HG03159 (cell line): ENCODE data around the gene TMEM139.
A peak's percentile ranks its signal among the peaks of the same experiment; 100 is the strongest.

ENCODE experiments used
- ATAC-seq: cut with Tn5 transposase; IDR thresholded peaks from one replicate; pipeline ENCODE4 v1.9.1; 2021; ENCODE audit warnings: mild to moderate bottlenecking, moderate library complexity; ENCODE audit not compliant: unreplicated experiment

The TMEM139 gene

DNA sequence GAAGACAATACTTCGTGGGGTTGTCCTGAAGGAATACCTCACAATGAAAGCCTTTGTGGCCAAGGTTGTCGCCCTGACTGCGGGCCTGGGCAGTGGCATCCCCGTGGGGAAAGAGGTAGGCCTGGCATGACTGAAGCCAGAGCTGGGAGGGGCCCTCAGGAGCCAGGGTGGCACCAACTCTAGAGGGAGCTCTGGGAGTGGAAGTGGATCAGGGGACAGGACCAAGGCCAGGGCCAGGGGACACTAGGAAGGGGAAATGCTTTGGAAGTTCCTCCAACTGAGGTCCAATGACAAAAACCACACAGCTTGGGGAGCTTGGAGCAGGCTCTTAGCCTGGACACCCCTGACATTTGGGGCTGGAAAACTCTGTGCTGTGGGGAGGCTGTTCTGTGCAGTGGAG, 37.0 kb downstream of the TMEM139 start:
- no peak for ATAC-seq

DNA sequence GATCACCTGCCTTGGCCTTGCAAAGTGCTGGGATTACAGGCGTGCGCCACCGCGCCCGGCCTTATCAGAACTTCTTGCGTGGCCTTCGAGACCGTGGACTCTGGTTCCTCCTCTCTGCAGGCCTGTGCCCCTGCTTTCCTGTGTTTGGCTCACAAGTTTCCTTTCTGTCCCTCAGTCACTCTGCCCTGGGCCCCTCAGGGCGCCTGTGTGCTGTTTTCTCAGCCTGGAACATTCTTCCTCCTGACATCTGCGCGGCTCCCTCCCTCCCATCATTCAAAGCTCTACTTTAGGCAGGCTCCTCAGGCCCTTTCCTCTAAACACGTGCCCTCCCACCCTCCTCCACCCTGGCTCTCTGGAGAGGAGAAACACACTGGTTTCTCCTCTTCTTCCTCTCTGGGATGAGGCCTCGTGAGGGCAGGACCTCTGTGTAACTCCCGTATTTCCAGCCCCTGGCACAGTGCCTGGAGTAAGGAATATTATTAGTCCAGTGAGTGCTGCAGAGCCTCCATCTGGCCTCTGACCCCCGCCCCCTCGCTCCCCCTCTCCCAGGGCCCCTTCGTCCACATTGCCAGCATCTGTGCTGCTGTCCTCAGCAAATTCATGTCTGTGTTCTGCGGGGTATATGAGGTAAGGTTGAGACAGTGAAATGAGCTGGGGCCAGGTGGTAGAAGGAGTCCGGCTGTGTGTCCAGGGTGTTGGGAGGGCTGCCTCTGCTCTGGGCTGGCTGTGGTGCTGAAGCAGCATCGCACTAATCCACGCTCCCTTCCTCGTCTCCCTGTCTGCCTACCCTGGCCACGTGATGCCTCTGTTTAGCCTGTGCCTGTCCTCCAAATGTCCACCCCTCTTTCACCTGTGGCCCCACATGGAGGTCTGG, 38.2 kb downstream of the TMEM139 start:
- no peak for ATAC-seq

DNA sequence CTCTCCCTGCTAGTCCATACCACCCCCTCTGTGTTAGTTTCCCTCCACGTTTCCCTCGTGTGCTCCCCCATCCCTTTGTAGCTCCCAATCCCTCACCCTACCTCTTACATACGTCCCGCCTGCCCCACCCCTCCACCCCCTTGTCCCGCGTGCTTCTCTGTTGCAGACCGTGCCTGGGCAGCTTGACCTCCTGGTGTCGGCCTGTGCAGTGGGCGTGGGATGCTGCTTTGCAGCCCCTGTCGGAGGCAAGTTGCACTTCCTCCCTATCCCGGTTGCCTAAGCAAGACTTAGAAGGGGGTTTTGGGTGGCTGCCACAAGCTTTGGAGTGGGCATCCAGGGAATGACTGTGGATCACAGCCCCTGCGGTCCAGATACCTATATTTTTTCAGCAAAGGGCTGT, 38.9 kb downstream of the TMEM139 start:
- no peak for ATAC-seq

DNA sequence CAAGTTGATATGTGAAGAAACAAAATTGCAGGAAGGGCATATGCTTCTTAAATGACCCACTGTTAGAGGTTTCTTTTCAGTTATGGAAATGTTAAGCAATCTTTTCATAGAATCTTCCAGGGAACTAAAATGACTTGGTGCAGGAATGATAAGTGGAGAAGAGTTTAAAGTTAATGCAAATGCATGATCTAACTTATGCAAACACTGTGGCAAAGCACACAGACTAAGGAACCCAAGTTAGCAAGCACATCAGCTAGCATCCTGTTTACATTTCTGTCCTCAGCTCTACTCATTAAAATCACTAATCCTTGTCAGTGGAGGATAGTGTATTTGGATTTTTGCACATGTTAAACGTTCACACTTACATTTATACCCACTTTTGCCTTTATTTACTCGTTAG, 40.5 kb downstream of the TMEM139 start:
- peak; percentile 57 for ATAC-seq

DNA sequence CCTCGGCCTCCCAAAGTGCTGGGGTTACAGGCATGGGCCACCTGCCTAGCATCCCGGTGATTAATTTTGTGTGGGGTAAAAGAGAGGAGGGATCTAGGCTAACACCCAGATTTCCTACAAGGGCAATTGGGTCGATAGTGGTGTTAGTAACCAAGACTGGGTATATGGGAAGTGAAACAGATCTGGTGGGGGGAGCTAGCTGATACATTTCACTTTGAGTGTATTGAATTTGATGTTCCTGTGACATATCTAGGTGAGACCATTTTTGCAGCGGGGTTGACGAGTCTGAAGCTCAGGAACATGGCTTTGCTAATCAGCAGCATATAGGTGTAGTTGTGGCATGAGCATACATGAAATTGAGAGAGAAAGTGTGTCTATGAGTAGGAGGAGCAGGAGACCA, 43.1 kb downstream of the TMEM139 start:
- peak; percentile 79 for ATAC-seq

DNA sequence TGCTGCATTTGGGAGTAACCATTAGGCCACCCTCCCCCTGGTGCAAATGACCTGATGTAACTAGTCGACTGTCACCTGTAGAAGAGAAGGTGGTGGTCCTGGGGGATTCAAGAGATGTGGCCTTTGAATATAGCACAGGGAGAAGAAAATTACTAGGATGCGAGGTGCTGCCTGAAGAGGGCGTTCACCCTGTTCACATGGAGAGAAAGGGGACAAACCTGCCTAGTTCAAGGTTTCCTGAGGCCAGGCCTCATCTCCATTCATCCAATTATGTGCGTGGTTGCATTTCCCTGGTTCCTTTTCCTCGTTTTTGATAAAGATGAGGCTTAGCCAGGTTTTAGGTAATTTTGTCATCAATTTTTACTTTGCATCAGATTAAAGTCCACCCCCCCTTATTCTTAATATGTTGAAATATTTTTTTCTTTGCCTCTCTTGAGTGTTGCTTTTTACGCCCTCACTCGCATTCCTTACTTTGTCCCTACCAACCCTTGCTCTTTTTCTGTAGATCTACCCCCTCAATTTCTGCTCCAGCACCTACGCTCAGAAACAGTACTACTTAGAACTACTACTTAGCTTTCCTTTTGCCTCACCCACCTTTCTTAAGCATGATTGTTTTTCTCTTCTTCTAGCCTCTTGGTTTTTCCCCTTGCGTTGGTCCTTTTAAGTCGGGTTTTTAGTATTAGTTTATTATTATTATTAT, 44.9 kb downstream of the TMEM139 start:
- ATAC-seq, result no peak

DNA sequence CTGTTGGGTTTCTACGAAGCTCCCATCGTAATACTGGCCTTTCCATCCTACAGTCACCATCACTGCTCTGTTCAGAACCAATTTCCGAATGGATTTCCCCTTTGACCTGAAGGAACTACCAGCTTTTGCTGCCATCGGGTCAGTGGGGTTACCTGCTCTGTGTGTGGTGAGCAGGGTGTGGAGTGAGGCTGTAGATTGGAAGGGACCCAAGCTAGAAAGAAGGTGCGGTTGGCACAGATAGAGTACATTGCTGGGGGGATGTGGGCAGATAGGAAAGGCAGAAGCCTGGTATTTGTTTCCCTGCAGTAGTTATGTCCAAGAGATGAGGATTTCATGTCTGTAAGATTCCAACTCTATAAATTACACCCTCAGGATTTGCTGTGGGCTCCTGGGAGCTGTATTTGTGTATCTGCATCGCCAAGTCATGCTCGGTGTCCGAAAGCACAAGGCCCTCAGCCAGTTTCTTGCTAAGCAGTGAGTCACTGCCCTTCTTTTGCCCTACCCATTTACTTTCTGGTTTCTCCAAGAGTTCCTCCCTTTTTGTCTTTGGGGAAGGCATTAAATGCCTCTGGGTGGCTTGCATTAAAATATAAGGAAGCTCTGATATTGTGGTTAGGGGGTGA, 46.5 kb downstream of the TMEM139 start:
- ATAC-seq, result no peak

DNA sequence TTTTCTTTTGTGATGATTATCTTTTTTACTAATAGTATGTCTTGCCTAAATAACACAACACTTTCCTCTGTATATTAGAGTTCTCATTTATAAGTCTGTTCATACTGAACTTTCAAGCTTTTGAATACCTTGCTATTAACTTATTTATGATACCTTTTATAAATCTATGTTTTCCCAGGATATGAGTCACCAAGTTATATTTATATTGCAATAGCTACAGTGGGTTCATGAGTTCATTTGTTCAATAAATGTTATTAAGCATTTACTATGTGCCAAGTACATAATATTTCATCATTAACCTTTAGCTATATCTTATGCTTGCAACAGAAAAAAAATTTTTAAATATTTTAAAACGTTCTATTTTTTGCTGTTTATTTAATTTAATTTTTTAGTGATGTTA, 49.5 kb downstream of the TMEM139 start:
- ATAC-seq, result no peak

DNA sequence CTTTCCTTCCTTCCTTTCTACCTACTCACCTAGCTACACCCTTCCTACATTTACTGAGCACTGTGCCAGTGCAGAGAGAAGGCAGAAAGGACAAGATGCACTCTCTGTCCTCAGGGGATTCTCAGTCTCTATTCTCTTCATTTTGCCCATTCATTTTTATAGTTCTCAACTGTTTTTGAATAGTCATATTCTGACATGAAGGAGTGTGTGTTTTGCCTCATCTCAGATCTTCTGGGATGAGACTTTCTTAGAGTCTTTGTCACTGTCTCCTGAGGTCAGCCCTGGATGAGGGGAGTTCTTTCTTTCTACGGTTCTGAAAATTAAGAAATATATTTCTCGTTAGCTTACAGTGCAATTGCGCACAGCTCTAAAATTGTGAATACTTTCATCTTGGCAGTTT, 52.5 kb downstream of the TMEM139 start:
- ATAC-seq, result no peak
